ENCODE results near the gene ARHGAP8.
"Not testable (repeated sequence)": the region's sequence is repeated elsewhere in the genome, so short reads cannot be mapped to it uniquely, and the experiment has no call there.

The ARHGAP8 gene

DNA sequence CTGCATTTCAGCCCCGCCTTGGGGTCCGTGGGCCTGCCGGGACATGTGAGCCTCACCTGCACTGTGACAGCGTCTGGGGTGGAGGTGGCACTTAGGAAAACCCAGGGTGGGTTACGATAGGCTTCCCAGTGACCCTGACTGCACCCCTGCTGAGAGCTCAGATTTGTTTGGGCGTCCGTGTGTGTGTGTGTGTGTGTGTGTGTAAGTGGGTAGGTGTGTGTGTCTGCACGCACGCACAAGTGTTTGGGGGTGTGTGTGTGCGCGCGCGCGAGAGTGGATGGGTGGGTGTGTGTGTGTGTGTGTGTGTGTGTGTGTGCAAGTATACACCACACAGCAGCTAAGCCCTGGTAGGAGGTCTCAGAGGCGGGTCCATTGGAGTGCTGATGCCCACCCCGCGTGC lies 12.1 kb upstream of the ARHGAP8 start:
- no peak for DNase-seq

DNA sequence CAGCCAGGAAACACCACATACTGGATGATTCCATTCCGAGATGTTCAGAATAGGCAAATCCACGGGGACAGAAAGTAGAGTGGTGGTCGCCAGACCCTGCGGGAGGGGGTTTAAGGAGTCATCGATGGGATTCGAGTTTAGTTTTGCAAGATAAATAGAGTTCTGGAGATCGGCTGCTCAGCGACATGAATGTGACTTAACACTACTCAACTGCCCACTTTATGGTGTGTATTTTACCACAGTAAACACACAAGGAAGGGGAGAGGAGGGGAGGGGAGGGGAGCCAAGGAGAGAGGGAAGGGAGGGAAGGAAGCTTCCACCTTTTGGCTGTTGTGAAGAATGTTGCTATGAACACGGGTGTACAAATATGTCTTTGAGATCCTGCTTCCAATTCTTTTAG lies 10.4 kb upstream of the ARHGAP8 start:
- no peak for DNase-seq

DNA sequence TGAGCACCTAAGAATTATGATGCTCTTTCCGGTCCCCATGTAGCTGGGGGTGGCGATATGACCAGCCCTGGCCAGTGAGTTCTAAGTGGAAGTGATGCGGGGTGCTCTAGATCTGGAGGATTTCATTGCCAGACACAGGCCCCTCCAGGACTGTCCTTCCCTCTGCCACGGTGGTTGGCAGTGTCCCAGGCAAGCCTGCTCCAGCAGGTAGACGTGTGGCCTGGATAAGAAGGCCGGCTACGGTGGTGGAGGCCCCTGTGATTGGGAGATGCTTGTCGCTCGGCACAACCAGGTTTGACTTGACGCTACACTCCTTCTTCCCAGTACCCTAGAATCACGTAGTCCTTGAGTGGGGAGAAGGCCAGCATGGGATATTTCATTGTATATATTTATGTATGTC lies 9.1 kb upstream of the ARHGAP8 start:
- DNase-seq: no peak

DNA sequence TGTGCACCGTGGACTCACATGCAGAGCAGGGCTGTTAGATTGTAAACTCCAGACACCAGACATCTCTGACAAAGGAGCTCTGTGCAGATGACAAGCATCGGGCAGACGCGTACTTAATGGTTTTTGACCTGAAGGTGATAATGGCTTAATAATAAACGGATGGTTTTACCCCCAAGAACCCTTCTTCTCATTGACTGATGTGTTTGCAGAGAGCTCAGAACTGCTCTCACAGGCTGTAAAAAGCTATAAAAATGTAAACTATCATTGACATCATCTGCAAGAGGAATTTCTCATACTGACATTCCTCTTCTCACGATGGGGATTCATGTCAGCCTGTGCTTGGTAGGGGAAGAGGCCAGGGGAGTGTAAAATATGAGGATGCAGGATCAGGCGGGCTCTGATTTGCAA lies 8.6 kb upstream of the ARHGAP8 start:
- DNase-seq: no peak

DNA sequence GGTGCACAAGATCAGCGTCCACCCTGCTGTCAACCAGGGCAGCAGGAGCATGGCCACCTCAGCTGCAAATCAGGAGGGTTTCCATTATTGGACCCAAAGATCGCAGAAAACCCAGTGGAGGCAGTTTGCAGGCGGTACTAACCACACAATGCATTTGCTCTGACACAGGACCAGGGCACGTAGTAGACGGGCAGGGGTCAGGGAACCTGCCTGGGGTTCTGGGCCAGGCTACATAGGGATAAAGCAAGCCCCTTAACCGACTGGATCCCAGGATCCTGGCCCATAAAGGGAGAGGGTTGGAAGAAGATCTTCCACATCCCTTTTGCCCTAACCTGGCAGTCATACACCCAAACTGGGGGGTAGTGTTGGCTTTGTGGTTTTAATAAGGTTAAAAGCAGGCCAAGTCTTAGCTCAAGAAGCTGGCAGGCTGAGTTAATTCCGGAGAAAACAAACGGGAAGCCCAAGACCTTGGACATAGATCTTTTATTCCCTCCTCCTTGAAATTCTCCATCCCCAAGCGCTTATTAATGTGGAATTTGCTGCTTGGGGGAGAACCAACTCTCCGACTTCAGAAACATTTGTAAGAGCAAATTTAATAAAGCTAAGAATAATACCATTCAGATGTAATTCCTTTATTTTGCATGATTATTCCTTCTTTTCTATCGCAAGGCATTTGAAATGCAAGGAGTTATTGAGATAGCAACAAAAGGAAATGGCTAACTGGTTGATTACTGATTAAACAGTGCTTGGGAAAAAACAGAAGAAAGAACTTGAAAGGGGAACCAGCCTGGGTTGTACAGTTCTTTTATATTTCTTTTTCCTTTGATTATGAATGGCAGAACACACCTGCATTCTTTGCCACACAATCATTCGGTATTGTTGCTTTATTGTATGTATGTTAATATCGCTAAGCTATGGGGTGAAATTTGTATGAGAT lies 6.3 kb upstream of the ARHGAP8 start:
- no peak for DNase-seq

DNA sequence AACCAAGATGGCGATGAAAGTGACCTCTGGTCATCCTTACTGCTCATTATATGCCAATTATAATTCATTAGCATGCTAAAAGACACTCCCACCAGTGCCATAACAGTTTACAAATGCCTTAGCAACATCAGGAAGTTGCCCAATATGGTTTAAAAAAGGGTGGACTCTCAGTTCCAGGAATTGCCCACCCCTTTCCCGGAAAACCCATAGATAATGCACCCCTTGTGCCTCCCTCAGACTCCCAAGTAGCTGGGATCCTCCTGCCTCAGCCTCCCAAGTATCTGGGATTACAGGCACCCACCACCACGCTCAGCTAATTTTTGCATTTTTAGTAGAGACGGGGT lies 4.6 kb upstream of the ARHGAP8 start:
- not testable (repeated sequence) for DNase-seq

DNA sequence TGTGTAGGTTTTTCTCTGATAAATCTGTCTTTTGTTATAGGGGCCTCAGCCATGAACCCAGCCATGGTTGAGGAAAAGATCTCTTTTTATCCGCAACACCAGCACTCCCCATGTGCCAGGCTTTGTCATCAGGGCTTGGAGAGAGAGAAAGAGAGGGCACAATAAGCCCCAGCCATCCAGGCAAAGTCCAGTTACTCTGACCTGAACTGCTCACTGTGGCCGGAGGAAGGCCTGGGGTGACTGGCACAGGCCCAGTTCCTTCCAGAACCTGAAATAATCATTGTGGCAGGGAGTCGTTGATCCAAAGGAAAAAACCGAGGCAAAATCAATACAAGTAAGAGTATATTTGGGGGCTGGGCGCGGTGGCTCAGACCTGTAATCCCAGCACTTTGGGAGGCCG lies 3.9 kb upstream of the ARHGAP8 start:
- no peak for DNase-seq

DNA sequence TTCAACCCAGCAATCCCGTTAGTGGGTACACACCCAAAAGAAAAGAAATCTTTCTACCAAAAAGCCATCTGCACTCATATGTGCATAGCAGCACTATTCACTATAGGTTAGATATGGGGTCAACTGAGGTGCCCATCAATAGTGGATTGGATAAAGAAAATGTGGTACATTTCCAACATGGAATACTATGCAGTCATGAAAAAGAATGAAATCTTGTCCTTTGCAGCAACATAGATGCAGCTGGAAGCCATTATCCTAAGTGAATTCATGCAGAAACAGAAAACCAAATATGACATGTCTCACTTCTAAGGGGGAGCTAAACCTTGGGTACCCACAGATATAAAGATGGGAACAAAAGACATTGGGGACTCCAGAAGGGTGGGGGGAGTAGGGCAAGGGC lies 1.9 kb upstream of the ARHGAP8 start:
- no peak for DNase-seq

DNA sequence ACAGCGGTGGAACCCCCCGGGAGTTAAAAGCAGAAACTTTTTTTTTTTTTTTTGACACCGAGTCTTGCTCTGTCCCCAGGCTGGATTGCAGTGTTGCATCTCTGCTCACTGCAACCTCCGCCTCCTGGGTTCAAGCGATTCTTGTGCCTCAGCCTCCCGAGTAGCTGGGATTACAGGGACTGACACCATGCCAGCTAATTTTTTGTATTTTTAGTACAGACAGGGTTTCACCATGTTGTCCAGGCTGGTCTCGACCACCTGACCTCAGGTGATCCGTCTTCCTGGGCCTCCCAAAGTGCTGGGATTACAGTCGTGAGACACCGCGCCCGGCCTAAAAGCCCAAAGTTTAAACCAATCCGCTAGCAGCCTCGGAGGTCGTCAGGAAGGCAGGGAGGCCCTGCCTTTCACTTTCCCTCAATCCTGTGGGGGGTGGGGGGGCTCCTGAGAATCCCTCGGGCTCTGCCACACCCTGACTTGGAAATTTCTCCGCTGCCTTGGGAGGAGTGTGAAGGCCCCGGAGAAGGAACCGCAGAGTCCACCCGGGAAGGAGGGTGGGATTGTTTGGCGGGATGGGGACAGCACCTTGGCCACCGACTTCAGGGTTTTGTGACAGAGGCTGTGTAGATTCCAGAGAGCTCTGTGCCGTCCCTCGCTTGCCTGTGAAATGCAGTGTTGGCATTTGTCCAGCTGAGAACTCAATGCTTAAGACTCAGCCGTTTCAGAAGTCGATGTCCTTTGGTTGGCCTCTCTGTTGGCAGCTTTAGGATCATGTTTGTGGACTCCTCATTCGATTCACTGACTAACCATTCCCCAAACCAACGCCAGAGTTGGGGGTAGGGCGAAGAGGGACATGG lies 1.0 kb downstream of the ARHGAP8 start:
- DNase-seq: no peak

DNA sequence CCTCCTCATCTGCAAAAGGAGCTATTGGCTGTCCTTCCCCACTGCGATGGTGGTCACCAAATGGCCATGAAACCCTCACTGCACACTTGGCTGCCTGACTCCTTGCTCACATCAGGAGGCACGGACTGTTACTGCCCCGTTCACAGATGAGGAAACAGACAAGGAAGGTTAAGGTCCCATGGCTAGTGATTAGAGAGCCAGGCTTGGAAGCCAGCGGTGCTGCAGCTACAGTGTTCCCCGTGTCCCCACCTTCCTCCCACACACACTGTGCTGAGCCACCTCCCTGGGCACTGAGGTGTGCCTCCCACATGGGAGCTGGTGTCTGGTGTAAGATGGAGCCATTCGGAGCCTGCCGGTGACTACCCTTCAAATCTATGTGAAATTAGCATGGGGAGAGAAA lies 2.6 kb downstream of the ARHGAP8 start:
- no peak for DNase-seq

DNA sequence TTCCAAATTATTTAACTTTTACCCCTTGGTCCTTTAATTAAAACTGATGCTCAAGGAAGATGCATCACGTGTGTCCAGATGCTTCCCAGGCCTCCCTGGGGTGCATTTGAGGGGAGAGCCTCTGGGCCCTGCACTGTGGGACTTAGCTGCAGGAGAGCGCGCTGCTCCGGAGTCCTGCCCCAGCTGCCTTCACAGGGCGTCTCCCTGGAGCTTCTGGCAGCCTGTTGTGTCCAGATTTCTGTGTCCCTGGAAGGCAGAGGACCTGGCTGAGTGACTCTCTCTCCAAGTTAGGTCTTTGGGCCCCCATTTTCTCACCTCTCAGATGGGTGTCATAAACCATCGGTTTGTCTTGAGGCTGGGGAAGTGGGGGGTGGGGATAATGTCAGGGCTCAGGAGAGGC lies 3.0 kb downstream of the ARHGAP8 start:
- DNase-seq: no peak

DNA sequence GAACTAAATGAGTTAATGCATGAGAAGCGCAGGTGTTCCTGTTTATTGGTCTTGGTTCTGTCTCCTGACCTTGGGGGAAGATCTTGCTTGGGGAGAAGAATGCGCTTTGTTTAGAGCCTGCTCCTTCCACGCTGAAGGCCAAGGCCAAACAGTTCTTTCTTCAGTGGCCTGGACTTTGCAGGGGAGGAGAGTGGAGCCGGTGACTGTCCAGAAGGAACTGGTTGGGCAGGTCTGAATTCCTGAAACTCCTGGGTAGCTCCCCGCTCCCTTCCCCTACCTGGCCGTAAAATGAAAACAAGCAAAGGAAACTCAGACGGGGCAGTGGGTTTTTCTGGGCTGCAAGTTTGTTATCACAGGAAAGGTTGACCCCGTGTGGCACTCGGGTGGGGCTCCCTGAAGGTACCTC lies 3.6 kb downstream of the ARHGAP8 start:
- no peak for DNase-seq

DNA sequence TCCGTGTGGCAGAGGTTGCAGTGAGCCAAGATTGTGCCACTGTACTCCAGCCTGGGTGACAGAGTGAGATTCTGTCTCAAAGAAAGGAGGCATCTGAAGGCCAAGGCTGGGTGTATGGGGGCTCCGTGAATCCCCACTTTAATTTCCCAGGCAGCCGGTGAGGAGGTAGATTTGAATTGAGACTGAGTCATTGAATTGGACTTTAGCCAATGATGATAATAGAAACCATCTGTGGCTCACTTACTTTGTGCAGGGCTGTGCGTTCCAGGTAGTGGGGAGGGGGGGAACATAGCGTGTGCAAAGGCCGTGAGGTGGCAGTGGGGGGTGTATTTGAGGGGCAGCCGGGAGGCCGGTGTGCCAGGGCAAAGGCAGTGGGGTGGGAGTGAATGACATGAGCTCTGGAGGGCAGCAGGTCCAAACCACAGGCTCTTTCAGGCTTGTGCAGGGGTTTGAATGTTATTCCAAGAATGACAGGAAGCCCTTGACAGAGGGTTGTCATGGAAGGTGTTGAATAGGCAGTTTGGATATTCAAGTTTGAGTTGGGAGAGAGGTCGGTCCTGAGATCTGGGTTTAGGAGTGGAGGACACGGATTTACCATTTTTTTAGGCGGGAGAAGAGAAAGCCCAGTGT lies 6.1 kb downstream of the ARHGAP8 start:
- no peak for DNase-seq

DNA sequence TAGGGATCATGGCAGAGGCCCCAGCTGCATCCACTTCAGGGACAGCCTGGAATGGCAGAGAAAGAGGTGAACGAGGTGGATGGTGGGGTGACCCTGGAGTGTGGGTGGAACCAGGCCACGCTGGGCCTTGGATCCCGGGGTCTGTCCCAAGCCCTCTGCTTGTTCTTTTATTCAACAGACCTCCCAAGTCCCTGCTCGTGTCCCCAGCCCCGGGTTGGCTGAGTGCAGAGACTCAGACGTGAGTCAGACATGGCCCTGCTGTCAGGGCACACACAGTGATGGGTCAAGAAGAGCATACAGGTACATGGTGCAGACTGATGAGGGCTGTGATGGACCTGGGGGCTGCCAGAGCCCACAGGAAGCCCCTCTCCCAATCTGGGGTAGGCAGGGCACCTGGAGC lies 6.6 kb downstream of the ARHGAP8 start:
- DNase-seq: no peak

DNA sequence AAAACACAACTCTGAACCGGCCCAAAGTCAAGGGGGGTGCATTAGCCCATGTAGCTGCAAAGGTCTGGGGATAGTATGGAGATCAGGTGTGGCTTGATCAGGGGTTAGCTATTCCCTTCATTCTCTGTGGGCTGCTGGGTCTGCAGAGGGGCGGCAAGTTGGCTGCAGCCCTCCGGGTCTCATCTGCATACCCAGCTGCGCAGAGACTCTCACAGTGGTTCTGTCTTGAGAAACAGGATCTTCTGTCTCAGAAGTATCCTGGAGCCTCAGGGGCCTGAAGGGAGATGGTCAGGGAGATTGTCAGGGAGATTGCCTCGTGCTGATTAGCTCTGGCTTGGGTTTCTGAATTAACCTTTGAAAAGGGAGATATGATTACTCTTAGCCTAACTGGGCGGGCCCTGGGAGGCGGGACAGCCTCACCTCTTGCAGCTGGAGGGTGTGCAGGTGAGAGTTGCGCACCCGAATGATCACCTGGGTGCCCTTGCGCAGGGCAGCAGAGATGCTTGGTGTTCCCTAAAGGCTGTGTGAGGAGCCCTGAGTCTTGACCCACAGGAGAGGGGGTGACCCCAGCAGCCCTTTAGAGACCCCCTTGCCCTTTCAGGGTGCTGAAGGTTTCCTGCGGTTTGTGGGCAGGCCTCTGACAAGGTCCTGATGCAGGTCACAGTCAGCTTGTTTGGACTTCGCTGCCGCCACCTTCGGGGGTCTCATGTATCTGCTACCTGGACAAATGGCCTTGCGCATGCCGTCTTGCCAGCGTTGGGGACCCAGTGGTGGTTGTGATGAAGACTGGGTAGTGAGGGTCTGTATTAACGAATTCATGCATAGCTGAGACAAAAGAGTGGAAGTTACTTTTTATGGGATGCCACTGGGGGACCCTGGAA lies 7.3 kb downstream of the ARHGAP8 start:
- DNase-seq: no peak

DNA sequence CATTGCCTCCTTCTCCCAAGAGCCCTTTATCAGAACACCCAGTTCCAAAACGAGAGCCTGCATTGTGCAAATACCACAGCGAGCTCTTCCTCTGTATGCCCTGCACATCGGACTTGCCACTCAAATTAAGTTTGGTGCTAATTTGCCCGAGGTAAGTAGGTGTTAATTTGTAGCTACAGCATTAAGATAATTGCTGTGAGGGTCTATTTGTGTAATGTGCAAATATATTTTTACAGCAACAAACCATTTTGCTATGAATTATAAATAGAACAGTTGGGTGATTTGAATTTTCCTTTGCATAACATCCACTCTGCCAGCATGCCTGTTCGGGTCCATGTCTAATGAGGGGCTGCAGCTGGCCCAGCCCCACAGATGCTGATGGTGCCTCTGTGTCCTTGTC lies 8.1 kb downstream of the ARHGAP8 start:
- DNase-seq: no peak

DNA sequence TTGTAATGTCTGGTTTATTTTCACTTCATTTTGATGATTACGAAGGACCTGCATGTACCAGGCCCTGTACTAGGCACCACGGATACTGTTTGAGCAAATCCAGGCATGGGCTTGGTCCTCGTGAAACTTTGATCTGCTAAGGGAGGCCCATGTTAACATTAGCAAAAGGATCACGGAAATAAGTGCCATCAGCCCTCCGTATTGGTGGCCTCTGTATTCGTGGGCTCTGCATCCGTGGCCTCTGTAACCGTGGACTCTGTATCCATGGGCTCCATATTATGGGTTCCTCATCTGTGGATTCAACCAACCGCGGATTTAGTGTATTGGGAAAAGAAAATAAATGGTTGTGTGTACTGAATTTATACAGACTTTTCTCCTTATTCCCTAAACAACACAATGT lies 8.7 kb downstream of the ARHGAP8 start:
- no peak for DNase-seq

DNA sequence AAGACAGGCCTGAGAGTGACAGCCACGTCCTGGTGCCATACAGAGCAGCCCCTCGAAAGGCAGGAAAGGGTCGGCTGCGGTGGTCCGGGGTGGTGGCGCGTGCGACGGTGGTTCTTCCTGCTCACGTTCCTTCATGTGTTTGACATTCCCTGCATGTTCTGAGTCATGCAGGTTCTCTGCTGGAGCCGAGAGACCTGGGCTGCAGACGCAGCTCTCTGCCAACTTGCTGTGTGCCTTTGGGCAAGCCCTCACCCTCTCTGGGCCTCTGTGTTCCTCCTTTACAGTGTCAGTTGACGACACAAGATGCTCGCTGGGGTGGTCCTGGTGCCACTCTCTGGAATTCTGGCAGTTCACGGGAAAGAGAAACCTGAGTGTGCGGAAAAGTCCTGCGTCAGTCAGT lies 12.0 kb downstream of the ARHGAP8 start:
- no peak for DNase-seq

DNA sequence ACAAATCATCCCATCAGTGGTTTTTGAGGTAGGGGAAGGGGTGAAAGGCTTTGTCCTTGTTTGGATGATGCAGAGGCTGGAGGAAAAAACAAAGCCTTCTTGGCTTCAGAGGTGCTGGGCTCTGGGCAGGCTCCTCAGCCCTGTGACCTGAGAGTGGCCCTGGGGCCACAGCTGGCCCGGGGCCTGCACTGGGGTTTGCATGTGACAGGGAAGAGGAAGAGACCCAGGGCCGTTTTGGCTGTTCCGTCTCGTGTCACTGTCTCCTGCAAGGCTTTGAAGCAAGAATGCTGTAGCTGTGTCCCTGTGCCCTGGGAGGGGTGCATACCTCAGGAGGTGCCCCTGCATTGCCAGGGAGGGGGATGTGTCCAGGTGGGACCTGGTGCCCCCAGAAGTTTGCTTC lies 12.6 kb downstream of the ARHGAP8 start:
- no peak for DNase-seq

DNA sequence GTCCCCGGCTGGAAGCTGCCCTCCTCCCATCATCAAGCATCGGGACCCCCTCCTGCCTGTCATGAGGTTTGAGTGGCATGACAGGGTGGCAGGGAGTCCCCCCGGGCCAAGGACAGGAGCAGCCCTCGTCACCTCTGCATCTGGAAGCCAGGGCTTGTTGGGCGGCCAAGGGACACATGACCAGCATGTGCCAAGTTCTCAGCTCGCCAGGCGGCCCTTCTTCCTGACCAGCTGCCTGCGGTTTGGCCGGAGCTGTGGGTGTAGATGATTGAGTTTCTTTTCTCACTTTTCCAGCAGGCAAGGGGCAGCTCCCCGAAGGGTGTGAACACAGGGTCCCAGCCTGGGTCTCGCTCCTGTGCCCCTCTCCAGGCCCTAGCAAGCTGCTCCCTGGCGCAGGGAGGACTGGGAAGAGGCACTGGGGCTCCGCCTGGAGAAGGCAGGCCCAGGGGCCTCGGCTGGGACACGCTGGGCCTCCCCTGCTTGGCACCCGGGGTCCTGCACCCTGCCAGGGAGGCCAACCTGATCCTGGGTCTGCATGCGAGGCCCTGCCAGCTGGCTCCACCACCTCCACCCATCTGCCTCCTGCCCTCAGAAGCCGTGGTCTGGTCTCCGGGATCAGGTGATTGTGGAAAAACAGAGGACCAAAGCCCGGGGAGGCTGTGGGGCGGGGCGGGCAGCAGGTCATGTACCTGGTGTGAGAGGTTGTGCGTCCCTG lies 13.4 kb downstream of the ARHGAP8 start:
- no peak for DNase-seq

DNA sequence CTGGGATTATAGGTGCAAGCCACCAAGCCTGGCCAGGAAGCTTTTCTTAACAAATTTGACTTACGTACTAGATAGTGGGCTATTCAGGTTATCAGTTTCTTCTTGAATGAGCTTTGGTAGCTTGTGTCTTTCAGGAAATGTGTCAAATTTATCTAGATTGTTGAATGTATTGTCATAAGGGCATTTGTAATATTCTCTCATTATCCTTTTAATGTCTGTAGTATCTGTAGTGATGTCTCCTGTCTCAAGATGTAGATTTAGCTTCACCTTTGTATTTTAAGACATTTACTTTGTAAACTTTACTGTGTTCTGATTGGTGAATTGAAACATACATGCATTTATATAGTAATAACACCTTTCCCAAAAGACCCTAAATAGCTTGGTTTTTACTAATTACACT lies 20.7 kb downstream of the ARHGAP8 start:
- DNase-seq: no peak

DNA sequence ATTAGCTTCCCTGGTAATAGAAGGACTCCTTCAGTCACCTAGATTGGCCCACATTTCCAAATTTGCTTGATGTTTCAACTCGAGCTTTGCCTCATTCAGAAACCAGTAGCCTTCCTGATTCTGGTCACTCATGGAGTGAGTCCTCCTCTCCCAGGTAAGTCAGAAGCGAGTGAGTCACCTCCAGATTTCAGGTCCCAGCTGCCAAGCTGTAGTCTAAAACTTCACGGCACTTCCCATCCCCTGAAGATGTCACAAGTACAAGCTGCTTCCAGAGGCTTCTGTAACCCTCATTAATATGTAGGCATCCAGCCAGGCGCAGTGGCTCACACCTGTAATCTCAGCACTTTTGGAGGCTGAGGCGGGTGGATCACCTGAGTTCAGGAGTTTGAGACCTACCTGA lies 23.5 kb downstream of the ARHGAP8 start:
- no peak for DNase-seq
